HPDE6-E6E7 (cell line): ENCODE measurements around the gene DPH6.
A peak's percentile ranks its signal among the peaks of the same experiment; 100 is the strongest.
"Not testable (repeated sequence)": the region's sequence is repeated elsewhere in the genome, so short reads cannot be mapped to it uniquely, and the experiment has no call there.

ENCODE experiments used
- DNase-seq: peaks from one replicate; pipeline ENCODE4 v3.0.0; 2011; ENCODE audit warnings: missing footprints; ENCODE audit errors: extremely low spot score

Gene DPH6

GRCh38 chr15:35545824-35546510, at the start of gene DPH6:
Gene DPH6, minus strand, starts transcription at chr15:35546165. Its CDS starts 24 bp downstream, at chr15:35546141.
- peak; percentile 63 for DNase-seq

- DNase-seq, result no peak
Observed at GRCh38 chr15:35595656-35596055, 49.7 kb upstream of the DPH6 start.

GRCh38 chr15:35591987-35592386, 46.0 kb upstream of the DPH6 start:
- not testable (repeated sequence) for DNase-seq

- no peak for DNase-seq
Observed at GRCh38 chr15:35583863-35584528, 38.0 kb upstream of the DPH6 start.

GRCh38 chr15:35580606-35581005, 34.6 kb upstream of the DPH6 start:
- DNase-seq, result no peak

- no peak for DNase-seq
Observed at GRCh38 chr15:35567392-35567791, 21.4 kb upstream of the DPH6 start.

- DNase-seq, result no peak
Observed at GRCh38 chr15:35566991-35567390, 21.0 kb upstream of the DPH6 start.

GRCh38 chr15:35565901-35566300, 19.9 kb upstream of the DPH6 start:
- DNase-seq, result no peak

GRCh38 chr15:35562641-35563040, 16.7 kb upstream of the DPH6 start:
- no peak for DNase-seq

- no peak for DNase-seq
Observed at GRCh38 chr15:35561308-35561707, 15.3 kb upstream of the DPH6 start.

GRCh38 chr15:35560870-35561269, 14.9 kb upstream of the DPH6 start:
- no peak for DNase-seq

- DNase-seq, result no peak
Observed at GRCh38 chr15:35560258-35560657, 14.3 kb upstream of the DPH6 start.

GRCh38 chr15:35559683-35560082, 13.7 kb upstream of the DPH6 start:
- no peak for DNase-seq

- peak; percentile 64 for DNase-seq
Observed at GRCh38 chr15:35557544-35557943, 11.6 kb upstream of the DPH6 start.

GRCh38 chr15:35557012-35557411, 11.0 kb upstream of the DPH6 start:
- DNase-seq, result no peak

- DNase-seq, result no peak
Observed at GRCh38 chr15:35555244-35555643, 9.3 kb upstream of the DPH6 start.

- DNase-seq, result no peak
Observed at GRCh38 chr15:35550957-35551356, 5.0 kb upstream of the DPH6 start.

- DNase-seq, result no peak
Observed at GRCh38 chr15:35549567-35549966, 3.6 kb upstream of the DPH6 start.

- no peak for DNase-seq
Observed at GRCh38 chr15:35548435-35548834, 2.5 kb upstream of the DPH6 start.

GRCh38 chr15:35547775-35548364, 1.9 kb upstream of the DPH6 start:
- no peak for DNase-seq

GRCh38 chr15:35546511-35547381, 781 bp upstream of the DPH6 start:
- DNase-seq, result no peak

GRCh38 chr15:35545316-35545823, 595 bp downstream of the DPH6 start:
- no peak for DNase-seq
